GM18951 (cell line): ENCODE measurements around the gene LARP1.
"Not testable (repeated sequence)": the region's sequence is repeated elsewhere in the genome, so short reads cannot be mapped to it uniquely, and the experiment has no call there.

Experiments used
- POLR2A ChIP-seq: IDR thresholded peaks from 4 replicates; pipeline ENCODE4 v1.6.1; 2011; ENCODE audit warnings: mild to moderate bottlenecking; ENCODE audit not compliant: insufficient read length, insufficient read depth; ENCODE audit errors: extremely low read depth
- in situ Hi-C: fragments of 300-500 bp; cut with MboI; formaldehyde crosslinking; loops from one replicate; pipeline ENCODE4 v1.12.0; 2022; ENCODE audit warnings: low sequenced_read_pairs, mixed read lengths, inconsistent platforms; ENCODE audit not compliant: unreplicated experiment

The LARP1 gene

DNA sequence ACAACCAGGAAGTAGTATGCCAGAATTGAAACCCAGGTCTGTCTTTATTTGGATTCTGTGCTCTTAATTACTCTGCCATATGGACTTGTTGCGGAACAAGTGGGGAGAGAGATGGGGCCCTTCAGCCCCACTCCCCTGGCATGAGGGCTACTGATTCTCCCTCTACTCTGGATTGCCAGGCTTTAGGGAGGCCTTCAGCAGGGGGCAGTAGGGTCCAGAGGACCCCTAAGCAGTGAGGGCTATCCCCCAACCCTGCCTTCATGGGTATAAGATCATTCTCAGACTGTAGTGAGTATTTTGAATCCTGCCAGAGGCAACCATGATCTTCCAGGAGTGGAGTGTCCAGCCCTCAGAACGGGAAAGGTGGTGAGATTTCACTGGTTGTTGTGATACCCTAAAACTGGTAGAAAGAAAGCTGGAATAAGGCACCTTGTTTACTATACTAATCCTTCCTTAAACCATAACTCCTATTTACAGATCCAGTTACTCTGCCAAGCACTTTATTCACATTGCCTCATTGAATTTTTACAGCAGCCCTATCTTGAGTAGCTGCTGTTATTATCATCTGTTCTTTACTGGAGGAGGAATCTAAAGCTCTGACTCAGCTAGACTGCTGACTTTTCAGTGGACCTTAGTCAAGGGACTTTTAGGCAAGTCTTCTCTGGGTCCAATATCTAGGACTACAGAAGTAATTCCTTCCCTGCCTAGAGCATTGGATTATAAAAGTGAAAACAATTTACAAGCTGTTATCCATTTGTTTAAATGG, 31.3 kb upstream of the LARP1 start:
- TF ChIP-seq POLR2A = no peak
- in situ Hi-C loops = no loop called here

DNA sequence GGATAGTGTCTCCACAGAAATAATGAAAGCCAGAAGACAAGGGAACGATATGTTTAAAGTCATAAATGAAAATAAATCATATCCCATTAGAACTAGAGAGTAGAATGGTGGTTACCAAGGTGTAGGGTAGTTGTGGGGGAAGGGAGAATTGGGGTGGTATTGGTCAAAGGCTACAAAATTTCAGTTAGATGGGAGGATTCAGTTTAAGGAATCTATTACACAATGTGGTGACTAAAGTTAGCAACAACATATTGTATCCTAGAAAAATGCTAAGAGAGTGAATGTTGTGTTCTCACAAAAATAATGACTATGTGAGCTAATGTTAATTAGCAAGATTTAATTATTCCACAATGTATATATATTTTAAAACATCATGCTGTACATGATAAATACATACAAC, 27.8 kb upstream of the LARP1 start:
- TF ChIP-seq POLR2A = no peak
- in situ Hi-C loops = no loop called here

DNA sequence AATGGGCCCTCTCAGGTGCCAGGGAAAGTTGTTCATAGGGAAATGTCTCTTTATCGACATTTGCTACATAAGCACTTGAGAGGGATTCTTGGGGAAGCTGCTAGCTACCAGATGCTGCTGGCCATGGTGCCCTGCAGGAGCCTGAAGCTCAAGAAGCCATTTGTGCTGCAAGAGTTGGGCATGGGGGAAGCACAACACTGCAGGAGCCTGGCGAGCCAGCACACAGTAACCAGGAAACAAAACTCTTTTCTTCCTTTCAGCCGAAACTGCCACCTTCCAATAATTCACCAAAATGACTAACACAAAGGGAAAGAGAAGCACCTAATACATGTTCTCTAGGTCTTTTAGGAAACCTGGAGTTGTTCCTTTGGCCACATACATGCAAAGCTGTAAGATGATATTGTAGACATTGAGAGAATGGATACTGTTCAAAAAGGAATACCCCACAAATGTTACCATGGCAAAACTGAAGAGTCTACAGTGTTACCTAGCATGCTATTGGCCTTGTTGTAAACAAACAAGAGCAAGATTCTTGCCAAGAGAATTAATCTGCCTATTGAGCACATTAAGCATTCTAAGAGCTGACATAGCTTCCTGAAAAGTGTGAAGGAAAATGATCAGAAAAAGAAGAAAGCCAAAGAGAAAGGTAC, 26.1 kb upstream of the LARP1 start:
- TF ChIP-seq POLR2A = no peak
- in situ Hi-C loops = no loop called here

- TF ChIP-seq POLR2A = no peak
- in situ Hi-C loops = no loop called here
Observed at GRCh38 chr5:154729613-154730012, 25.6 kb upstream of the LARP1 start.

DNA sequence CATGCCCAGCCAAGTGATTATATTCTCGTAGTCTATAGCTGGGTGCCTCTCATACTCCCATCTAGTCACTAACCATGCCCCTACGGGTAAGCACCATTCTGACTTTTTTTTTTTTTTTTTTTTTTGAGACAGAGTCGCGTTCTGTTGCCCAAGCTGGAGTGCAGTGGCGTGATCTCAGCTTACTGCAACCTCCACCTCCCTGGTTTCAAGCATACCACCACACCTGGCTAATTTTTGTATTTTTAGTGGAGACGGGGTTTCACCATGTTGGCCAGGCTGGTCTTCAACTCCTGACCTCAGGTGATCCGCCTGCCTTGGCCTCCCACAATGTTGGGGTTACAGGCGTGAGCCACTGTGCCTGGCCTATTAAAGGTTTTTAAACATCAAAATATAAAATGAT, 24.4 kb upstream of the LARP1 start:
- in situ Hi-C loops = not testable (repeated sequence)

DNA sequence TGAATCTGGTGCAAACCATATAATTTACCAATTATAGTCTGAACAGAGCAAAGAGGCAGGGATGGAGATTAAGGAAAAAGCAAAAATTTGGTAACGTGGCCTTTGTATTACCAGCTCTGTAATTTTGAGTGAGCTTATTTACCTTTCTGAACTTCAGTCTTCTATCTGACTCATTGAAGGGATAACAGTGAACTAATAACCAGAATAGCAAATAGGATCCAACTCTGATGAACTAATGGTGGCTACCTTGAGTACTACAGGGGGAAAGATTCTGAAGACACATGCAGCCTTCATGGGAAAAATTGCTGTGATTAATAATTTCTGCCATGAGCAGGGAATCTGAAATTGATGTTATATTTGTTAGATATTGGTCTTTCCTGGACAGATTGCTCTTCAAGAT, 23.0 kb upstream of the LARP1 start:
- in situ Hi-C loops = no loop called here
- no peak for TF ChIP-seq POLR2A

- in situ Hi-C loops = no loop called here
Observed at GRCh38 chr5:154734370-154735248, 20.6 kb upstream of the LARP1 start.

GRCh38 chr5:154735362-154735761, 19.8 kb upstream of the LARP1 start:
- in situ Hi-C loops = not testable (repeated sequence)

More at GRCh38 chr5:154734370-154735248, 20.6 kb upstream of the LARP1 start:
- no peak for TF ChIP-seq POLR2A

DNA sequence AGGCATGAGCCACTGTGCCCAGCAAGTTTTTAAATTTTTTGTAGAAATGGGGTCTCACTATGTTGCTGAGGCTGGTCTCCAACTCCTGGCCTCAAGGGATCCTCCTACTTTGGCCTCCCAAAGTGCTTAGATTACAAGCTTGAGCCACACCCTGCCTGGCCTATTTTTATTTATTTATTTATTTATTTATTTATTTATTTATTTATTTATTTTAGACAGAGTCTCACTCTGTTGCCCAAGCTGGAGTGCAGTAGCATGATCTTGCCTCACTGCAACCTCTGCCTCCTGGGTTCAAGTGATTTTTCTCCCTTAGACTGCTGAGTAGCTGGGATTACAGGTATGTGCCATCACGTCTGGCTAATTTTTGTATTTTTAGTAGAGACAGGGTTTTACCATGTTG, 18.8 kb upstream of the LARP1 start:
- in situ Hi-C loops = not testable (repeated sequence)

- TF ChIP-seq POLR2A = no peak
- in situ Hi-C loops = no loop called here
Observed at GRCh38 chr5:154737667-154738320, 17.4 kb upstream of the LARP1 start.

- no peak for TF ChIP-seq POLR2A
- in situ Hi-C loops = no loop called here
Observed at GRCh38 chr5:154740483-154740882, 14.7 kb upstream of the LARP1 start.

GRCh38 chr5:154740957-154741356, 14.2 kb upstream of the LARP1 start:
- TF ChIP-seq POLR2A = no peak
- in situ Hi-C loops = no loop called here

DNA sequence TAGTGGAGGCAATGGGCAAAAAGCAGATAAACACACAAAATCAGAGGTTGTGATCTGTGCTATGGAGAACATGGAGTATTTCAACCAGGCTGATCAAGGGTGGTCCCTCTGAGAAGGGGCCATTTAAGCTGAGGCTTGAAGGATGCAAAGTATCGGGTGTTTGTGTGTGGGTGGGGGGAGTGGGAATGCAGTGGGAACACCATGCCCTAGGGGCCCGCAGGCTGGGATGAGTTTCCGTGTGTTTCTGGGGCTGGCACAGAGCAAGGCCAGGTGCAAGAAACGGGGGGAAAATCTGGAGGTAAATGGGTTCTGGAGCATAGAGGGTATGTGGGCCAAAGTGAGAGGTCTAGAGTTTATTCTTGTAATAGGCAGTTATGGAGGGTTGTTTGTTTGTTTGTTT, 13.8 kb upstream of the LARP1 start:
- no peak for TF ChIP-seq POLR2A
- in situ Hi-C loops = no loop called here
